ENCODE results near the gene ZNF559. TPM values are rescaled to one million over a fixed set of nuclear protein-coding genes. Genes with fewer than 3 reads are reported as not detected.
"Not testable (repeated sequence)": the region's sequence is repeated elsewhere in the genome, so short reads cannot be mapped to it uniquely, and the experiment has no call there.

ZNF559 gene
- 4.4 and 8.1 TPM in 2 replicates for total RNA-seq
- polyA plus RNA-seq (2012), result 5.2 TPM

GRCh38 chr19:9323919-9324583 lies at the start of gene ZNF559:
ZNF559 (plus strand) TSS chr19:9324179; CDS start chr19:9338550, 14,371 bp downstream.
- peak; percentile 84 for DNase-seq (ENCODE audit: low read depth)

GRCh38 chr19:9283485-9283884 lies 40.5 kb upstream of the ZNF559 start:
- DNase-seq (ENCODE audit: low read depth), result not testable (repeated sequence)

- DNase-seq (ENCODE audit: low read depth), result no peak
Measured at GRCh38 chr19:9289231-9289884, 34.6 kb upstream of the ZNF559 start.

- no peak for DNase-seq (ENCODE audit: low read depth)
Measured at GRCh38 chr19:9295411-9295849, 28.5 kb upstream of the ZNF559 start.

- DNase-seq (ENCODE audit: low read depth), result no peak
Measured at GRCh38 chr19:9296336-9296735, 27.6 kb upstream of the ZNF559 start.

- DNase-seq (ENCODE audit: low read depth), result peak; percentile 53
Measured at GRCh38 chr19:9306443-9306842, 17.5 kb upstream of the ZNF559 start.

GRCh38 chr19:9308091-9308770 lies 15.7 kb upstream of the ZNF559 start:
- DNase-seq (ENCODE audit: low read depth), result no peak

- DNase-seq (ENCODE audit: low read depth), result peak; percentile 99
Measured at GRCh38 chr19:9309139-9309973, 14.6 kb upstream of the ZNF559 start, which contains the start of gene ZNF699. ZNF699 (minus strand) TSS chr19:9309838; CDS start chr19:9305119, 4,719 bp downstream.

- DNase-seq (ENCODE audit: low read depth), result no peak
Measured at GRCh38 chr19:9309974-9310446, 14.0 kb upstream of the ZNF559 start.

- no peak for DNase-seq (ENCODE audit: low read depth)
Measured at GRCh38 chr19:9313756-9314155, 10.2 kb upstream of the ZNF559 start.

GRCh38 chr19:9321338-9321737 lies 2.6 kb upstream of the ZNF559 start:
- DNase-seq (ENCODE audit: low read depth), result no peak

GRCh38 chr19:9321756-9322155 lies 2.2 kb upstream of the ZNF559 start:
- not testable (repeated sequence) for DNase-seq (ENCODE audit: low read depth)

GRCh38 chr19:9322201-9322600 lies 1.8 kb upstream of the ZNF559 start:
- DNase-seq (ENCODE audit: low read depth), result not testable (repeated sequence)

- peak; percentile 59 for DNase-seq (ENCODE audit: low read depth)
Measured at GRCh38 chr19:9323557-9323918, 441 bp upstream of the ZNF559 start.

- DNase-seq (ENCODE audit: low read depth), result no peak
Measured at GRCh38 chr19:9324584-9324962, 594 bp downstream of the ZNF559 start.

GRCh38 chr19:9329999-9330398 lies 6.0 kb downstream of the ZNF559 start:
- no peak for DNase-seq (ENCODE audit: low read depth)

GRCh38 chr19:9342610-9343304 lies 18.8 kb downstream of the ZNF559 start:
- no peak for DNase-seq (ENCODE audit: low read depth)

GRCh38 chr19:9345005-9345404 lies 21.0 kb downstream of the ZNF559 start:
- no peak for DNase-seq (ENCODE audit: low read depth)

GRCh38 chr19:9348253-9348652 lies 24.3 kb downstream of the ZNF559 start:
- no peak for DNase-seq (ENCODE audit: low read depth)

GRCh38 chr19:9348671-9349070 lies 24.7 kb downstream of the ZNF559 start:
- DNase-seq (ENCODE audit: low read depth), result no peak

GRCh38 chr19:9352505-9352904 lies 28.5 kb downstream of the ZNF559 start:
- no peak for DNase-seq (ENCODE audit: low read depth)
